Measurements from ENCODE around the gene CDC42. TPM values are rescaled to one million over a fixed set of nuclear protein-coding genes. Genes with fewer than 3 reads are reported as not detected.
A peak's percentile ranks its signal among the peaks of the same experiment; 100 is the strongest.

CDC42 gene
- total and polyA plus RNA-seq, 2 of the 4 experiments (the other 2 are of a cell fraction), result 162 to 609 TPM

- dilution Hi-C loops (cut with HindIII; ENCODE audit: low sequenced_read_pairs, unreplicated experiment), result no loop called here
- no peak overlapping the region for H4K8ac ChIP-seq (ENCODE audit: low read depth in 2 of 2, low read length in 2 of 2)
- no peak overlapping the region for H3K4me2 ChIP-seq (ENCODE audit: low read depth, low read length)
- ATAC-seq (ENCODE audit: low read depth) (no peak), DNase-seq (no peak)
- BruUV-seq (replicated peaks), result no TSS peak
- H3K18ac ChIP-seq (ENCODE audit: low read depth, low read length), result no peak overlapping the region
- no peak overlapping the region for H2BK120ac ChIP-seq (ENCODE audit: low read depth, low read length)
- H4K91ac ChIP-seq (ENCODE audit: insufficient read depth, low read depth, low read length), result no peak overlapping the region
- no peak overlapping the region for H4K5ac ChIP-seq (ENCODE audit: low read depth, low read length)
- H3K9me3 ChIP-seq (ENCODE audit: control insufficient read depth, insufficient read depth, low read length), result no peaks in the 10 kb centered on the region
- no peak overlapping the region for H3K56ac ChIP-seq (ENCODE audit: extremely low read depth, insufficient read depth, low read length)
- no peak overlapping the region for H3K14ac ChIP-seq (replicated peaks; ENCODE audit: low read depth, low read length)
- H2BK20ac ChIP-seq (ENCODE audit: low read depth, low read length), result no peak overlapping the region
- intact Hi-C loops (cut with micrococcal nuclease), result no loop called here
- 81% methylated on average over 3 of the region's 6 CpGs; no CpG with 5 or more reads in 1 of the 2 experiments for WGBS, 2 experiments (ENCODE audit: extremely low coverage in 2 of 2, insufficient read length in 1 of 2)
- H2BK15ac ChIP-seq (ENCODE audit: low read depth, low read length), result no peak overlapping the region
- peaks cover 6% of the 10 kb centered on the region for H3K4me1 ChIP-seq (ENCODE audit: control insufficient read depth, insufficient read depth, low read length)
- peaks cover 23% of the 10 kb centered on the region; the same call in 1 of the 2 replicates for H3K9me1 ChIP-seq (ENCODE audit: insufficient read depth, low read length)
- H3K4me3 ChIP-seq (ENCODE audit: insufficient read depth, low read depth, low read length), result no peak overlapping the region
- no peak overlapping the region for H3K23ac ChIP-seq (ENCODE audit: low read depth, low read length)
- H2AK5ac ChIP-seq (ENCODE audit: low read depth, low read length), result no peak overlapping the region
- H4K20me1 ChIP-seq (ENCODE audit: insufficient read depth, low read length), result peaks cover 25% of the 10 kb centered on the region
- TF ChIP-seq RFX5 (IDR thresholded peaks at IDR 0.05; ENCODE audit: low read depth, low read length) (no peak), BHLHE40 (IDR thresholded peaks at IDR 0.05; ENCODE audit: low read depth, low read length) (no peak), RCOR1 (IDR thresholded peaks at IDR 0.05; ENCODE audit: insufficient replicate concordance, low read length) (no peak), POLR2A (IDR thresholded peaks at IDR 0.05; ENCODE audit: low read depth, low read length) (no peak), RAD21 (IDR thresholded peaks at IDR 0.05; ENCODE audit: low read length) (no peak), ELK1 (IDR thresholded peaks at IDR 0.05; ENCODE audit: borderline replicate concordance, low read depth, low read length) (no peak), USF2 (IDR thresholded peaks at IDR 0.05; ENCODE audit: low read depth, low read length) (no peak), SMC3 (IDR thresholded peaks at IDR 0.05; ENCODE audit: low read depth, low read length) (no peak), MAFK (IDR thresholded peaks at IDR 0.05; ENCODE audit: low read depth, low read length) (no peak)
- H3K36me3 ChIP-seq (ENCODE audit: control insufficient read depth, insufficient read depth, low read length), result peaks cover 1% of the 10 kb centered on the region; the same call in 1 of the 2 replicates
- H2AFZ ChIP-seq (replicated peaks; ENCODE audit: low read length, poor library complexity), result no peak overlapping the region
- H3K27me3 ChIP-seq (ENCODE audit: control insufficient read depth, insufficient read depth, low read length), result no peaks in the 10 kb centered on the region
- H2AK9ac ChIP-seq (replicated peaks; ENCODE audit: low read depth, low read length, poor library complexity), result peak overlapping the region; percentile 34
- peaks cover 0 to 13% of the 10 kb centered on the region in 2 experiments; a peak in 3 of 4 replicates for H3K79me1 ChIP-seq (ENCODE audit: low read depth in 1 of 2, low read length in 2 of 2)
- no peak overlapping the region for H3K4ac ChIP-seq (ENCODE audit: low read depth, low read length)
- no peak overlapping the region for H2BK5ac ChIP-seq (ENCODE audit: low read depth, low read length, poor library complexity, severe bottlenecking)
- H3K27ac ChIP-seq (ENCODE audit: insufficient read depth, low read length), result no peak overlapping the region
- ChIA-PET CTCF (no interaction called here), POLR2A (ENCODE audit: unreplicated experiment) (no interaction called here)
- no peak overlapping the region for H3K9ac ChIP-seq (ENCODE audit: low read depth, low read length)
- in situ Hi-C loops (cut with MboI; ENCODE audit: low sequenced_read_pairs), result no loop called here
Observed at GRCh38 chr1:22127248-22127647, 74.7 kb downstream of the CDC42 start.

All from IMR-90 (cell line).